ENCODE data around the gene SEMA3B.

Gene SEMA3B

GRCh38 chr3:50229490-50229889, 39.5 kb upstream of the SEMA3B start:
- TF ChIP-seq ZNF70 (CRISPR knock-in tag; IDR thresholded peaks at IDR 0.05) (no peak), CSDC2 (CRISPR knock-in tag; IDR thresholded peaks at IDR 0.05) (no peak), ARNTL (CRISPR knock-in tag; IDR thresholded peaks at IDR 0.05; ENCODE audit: borderline replicate concordance, low read depth) (no peak), ZNF565 (CRISPR knock-in tag; conservative IDR thresholded peaks at IDR 0.05; ENCODE audit: low read depth) (no peak), ZFP3 (CRISPR knock-in tag; IDR thresholded peaks at IDR 0.05) (no peak), SNAI2 (CRISPR knock-in tag; IDR thresholded peaks at IDR 0.05) (no peak)
- ATAC-seq, result no peak

GRCh38 chr3:50230104-50230793, 38.7 kb upstream of the SEMA3B start:
- no peak for ATAC-seq

GRCh38 chr3:50230794-50231125, 38.2 kb upstream of the SEMA3B start:
- TF ChIP-seq CSRNP3 (CRISPR knock-in tag; IDR thresholded peaks at IDR 0.05), result no peak
- no peak for TF ChIP-seq TOX (CRISPR knock-in tag; IDR thresholded peaks at IDR 0.05; ENCODE audit: borderline replicate concordance)
- TF ChIP-seq OSR1 (CRISPR knock-in tag; IDR thresholded peaks at IDR 0.05), result no peak
- no peak for TF ChIP-seq ESRRG (CRISPR knock-in tag; IDR thresholded peaks at IDR 0.05)
- no peak for TF ChIP-seq ZNF70 (CRISPR knock-in tag; IDR thresholded peaks at IDR 0.05)
- no peak for TF ChIP-seq PPARA (CRISPR knock-in tag; IDR thresholded peaks at IDR 0.05; ENCODE audit: borderline replicate concordance)
- no peak for TF ChIP-seq TSHZ2 (CRISPR knock-in tag; IDR thresholded peaks at IDR 0.05)
- TF ChIP-seq TCF4 (CRISPR knock-in tag; IDR thresholded peaks at IDR 0.05; ENCODE audit: borderline replicate concordance), result no peak
- TF ChIP-seq ZNF8 (CRISPR knock-in tag; IDR thresholded peaks at IDR 0.05), result no peak
- no peak for TF ChIP-seq ISL1 (CRISPR knock-in tag; IDR thresholded peaks at IDR 0.05)
- no peak for TF ChIP-seq GLIS3 (CRISPR knock-in tag; IDR thresholded peaks at IDR 0.05)
- no peak for TF ChIP-seq RARB (CRISPR knock-in tag; IDR thresholded peaks at IDR 0.05)
- no peak for TF ChIP-seq ARNTL (CRISPR knock-in tag; IDR thresholded peaks at IDR 0.05; ENCODE audit: borderline replicate concordance, low read depth)
- no peak for ATAC-seq

More at GRCh38 chr3:50230104-50230793, 38.7 kb upstream of the SEMA3B start:
- TF ChIP-seq ARNTL (CRISPR knock-in tag; IDR thresholded peaks at IDR 0.05; ENCODE audit: borderline replicate concordance, low read depth) (no peak), ZNF8 (CRISPR knock-in tag; IDR thresholded peaks at IDR 0.05) (no peak), SNAI2 (CRISPR knock-in tag; IDR thresholded peaks at IDR 0.05) (no peak), TCF4 (CRISPR knock-in tag; IDR thresholded peaks at IDR 0.05; ENCODE audit: borderline replicate concordance) (no peak), ESRRG (CRISPR knock-in tag; IDR thresholded peaks at IDR 0.05) (no peak), PATZ1 (CRISPR knock-in tag; IDR thresholded peaks at IDR 0.05; ENCODE audit: borderline replicate concordance) (no peak), CSRNP3 (CRISPR knock-in tag; IDR thresholded peaks at IDR 0.05) (no peak), RARB (CRISPR knock-in tag; IDR thresholded peaks at IDR 0.05) (no peak), TOX (CRISPR knock-in tag; IDR thresholded peaks at IDR 0.05; ENCODE audit: borderline replicate concordance) (no peak), ZC3H10 (CRISPR knock-in tag; IDR thresholded peaks at IDR 0.05) (no peak)

GRCh38 chr3:50231581-50231980, 37.4 kb upstream of the SEMA3B start:
- TF ChIP-seq CSDC2 (CRISPR knock-in tag; IDR thresholded peaks at IDR 0.05) (no peak), RARB (CRISPR knock-in tag; IDR thresholded peaks at IDR 0.05) (no peak), TOX (CRISPR knock-in tag; IDR thresholded peaks at IDR 0.05; ENCODE audit: borderline replicate concordance) (no peak), POU6F1 (CRISPR knock-in tag; IDR thresholded peaks at IDR 0.05; ENCODE audit: borderline replicate concordance, low read depth) (no peak)
- no peak for ATAC-seq
